ENCODE results near the gene GATA6. TPM values are rescaled to one million over a fixed set of nuclear protein-coding genes. Genes with fewer than 3 reads are reported as not detected.

Gene GATA6
- polyA plus RNA-seq, 1 experiment, result 1.5 TPM

- no peak overlapping the region for H3K27ac ChIP-seq (ENCODE audit: low read depth, low read length)
- ChIA-PET POLR2A (no interaction called here), CTCF (interaction anchor here (0.7 to 0.8 kb wide), 2 partner anchors 363 to 365 kb away, joined by 3 to 4 read pairs; no protein-coding TSS in a partner anchor)
- H3K9me3 ChIP-seq (ENCODE audit: control insufficient read depth, insufficient read depth, low read length), result no peaks in the 10 kb centered on the region; the same call in 1 of the 2 replicates
- no peak for TF ChIP-seq CTCF (IDR thresholded peaks at IDR 0.05; ENCODE audit: low read depth, low read length)
- no peaks in the 10 kb centered on the region for H3K27me3 ChIP-seq (ENCODE audit: control insufficient read depth, insufficient read depth, low read length)
- no peak overlapping the region for H3K4me3 ChIP-seq (ENCODE audit: low read depth, low read length)
- no peak for DNase-seq (ENCODE audit: low read depth, low spot score)
Observed at GRCh38 chr18:22197668-22198067, 28.3 kb downstream of the GATA6 start.

GRCh38 chr18:22198163-22198562 lies 28.8 kb downstream of the GATA6 start:
- Histone ChIP-seq H3K27ac (ENCODE audit: low read depth, low read length) (no peak overlapping the region), H3K4me3 (ENCODE audit: low read depth, low read length) (no peak overlapping the region), H3K9me3 (ENCODE audit: control insufficient read depth, insufficient read depth, low read length) (no peaks in the 10 kb centered on the region; the same call in 1 of the 2 replicates), H3K27me3 (ENCODE audit: control insufficient read depth, insufficient read depth, low read length) (no peaks in the 10 kb centered on the region)
- ChIA-PET CTCF (interaction anchor here (0.8 kb wide), 1 partner anchor 365 kb away, joined by 3 read pairs; no protein-coding TSS in a partner anchor), POLR2A (no interaction called here)
- TF ChIP-seq CTCF (IDR thresholded peaks at IDR 0.05; ENCODE audit: low read depth, low read length), result no peak
- DNase-seq (ENCODE audit: low read depth, low spot score), result no peak

GRCh38 chr18:22199005-22199404 lies 29.6 kb downstream of the GATA6 start:
- ChIA-PET CTCF (no interaction called here), POLR2A (no interaction called here)
- H3K9me3 ChIP-seq (ENCODE audit: control insufficient read depth, insufficient read depth, low read length), result no peaks in the 10 kb centered on the region; the same call in 1 of the 2 replicates
- no peak for DNase-seq (ENCODE audit: low read depth, low spot score)
- peaks cover 3% of the 10 kb centered on the region for H3K27me3 ChIP-seq (ENCODE audit: control insufficient read depth, insufficient read depth, low read length)
- no peak overlapping the region for H3K4me3 ChIP-seq (ENCODE audit: low read depth, low read length)
- H3K27ac ChIP-seq (ENCODE audit: low read depth, low read length), result no peak overlapping the region
- no peak for TF ChIP-seq CTCF (IDR thresholded peaks at IDR 0.05; ENCODE audit: low read depth, low read length)

- H3K9me3 ChIP-seq (ENCODE audit: control insufficient read depth, insufficient read depth, low read length), result no peaks in the 10 kb centered on the region
- no peak overlapping the region for H3K27ac ChIP-seq (ENCODE audit: low read depth, low read length)
- POLR2A ChIA-PET, result no interaction called here
- TF ChIP-seq CTCF (IDR thresholded peaks at IDR 0.05; ENCODE audit: low read depth, low read length), result no peak
- H3K4me3 ChIP-seq (ENCODE audit: low read depth, low read length), result no peak overlapping the region
- CTCF ChIA-PET, result no interaction called here
- H3K27me3 ChIP-seq (ENCODE audit: control insufficient read depth, insufficient read depth, low read length), result peaks cover 3% of the 10 kb centered on the region
- DNase-seq (ENCODE audit: low read depth, low spot score), result no peak
Observed at GRCh38 chr18:22200611-22201225, 31.3 kb downstream of the GATA6 start.

GRCh38 chr18:22203035-22203434 lies 33.6 kb downstream of the GATA6 start:
- CTCF ChIA-PET, result no interaction called here
- TF ChIP-seq CTCF (IDR thresholded peaks at IDR 0.05; ENCODE audit: low read depth, low read length), result no peak
- POLR2A ChIA-PET, result no interaction called here
- no peak overlapping the region for H3K4me3 ChIP-seq (ENCODE audit: low read depth, low read length)
- H3K27me3 ChIP-seq (ENCODE audit: control insufficient read depth, insufficient read depth, low read length), result peaks cover 3% of the 10 kb centered on the region
- no peak overlapping the region for H3K27ac ChIP-seq (ENCODE audit: low read depth, low read length)
- H3K9me3 ChIP-seq (ENCODE audit: control insufficient read depth, insufficient read depth, low read length), result no peaks in the 10 kb centered on the region
- no peak for DNase-seq (ENCODE audit: low read depth, low spot score)

Data from AG04450 (cell line).